Endothelial cell of umbilical vein (primary cell): ENCODE data around the gene ATXN1. TPM values are rescaled to one million over a fixed set of nuclear protein-coding genes. Genes with fewer than 3 reads are reported as not detected.

ENCODE experiments used
- BruUV-seq: library from RNA; stranded (reverse); fragments of 400-500 nt; replicated peaks from 2 replicates; lab custom pipeline; 2021; lab: Mats Ljungman, UMichigan
- CTCF ChIA-PET: fragments of 300-600, 350-600 bp; sonication (Branson Sonifier 250); formaldehyde crosslinking; loops from one replicate; lab custom pipeline; 2021; ENCODE audit warnings: antibody characterized with exemption, inconsistent platforms; lab: Charles Lee
- POLR2A ChIA-PET: fragments of 300-600, 350-600 bp; sonication (Branson Sonifier 250); formaldehyde crosslinking; loops from one replicate; lab custom pipeline; 2021; ENCODE audit warnings: antibody characterized with exemption, inconsistent platforms; lab: Charles Lee
- DNase-seq: peaks from one replicate; pipeline ENCODE4 v3.0.0-alpha.2; 2011; ENCODE audit warnings: low read depth, low spot score
- FAIRE-seq: peaks from 2 replicates; lab custom pipeline; 2011; peaks lifted over from hg19 to GRCh38; lab: Jason Lieb, UNC
- H2AFZ ChIP-seq: 2 replicates; pipeline ENCODE4 v1.6.0; 2012; ENCODE audit warnings: low read depth, low read length, control low read depth, inconsistent platforms
- H3K27ac ChIP-seq: 2 replicates; pipeline ENCODE4 v1.5.1; 2011; ENCODE audit warnings: low read depth, mild to moderate bottlenecking, control low read depth, low read length, moderate library complexity; ENCODE audit not compliant: insufficient read depth
- H3K27me3 ChIP-seq, 2 experiments: 2 replicates each; pipeline versions ENCODE4 v1.6.0 to v1.6.1; 2011; ENCODE audit warnings: low read length in 2 of 2, mixed read lengths in 1 of 2; ENCODE audit not compliant: control insufficient read depth in 2 of 2, insufficient read depth in 2 of 2
- H3K36me3 ChIP-seq, 2 experiments: 2 replicates in 1 of 2; 3 replicates in 1 of 2; pipeline ENCODE4 v1.5.1; 2011; ENCODE audit warnings: low read length in 2 of 2, mild to moderate bottlenecking in 1 of 2, moderate library complexity in 1 of 2; ENCODE audit not compliant: control insufficient read depth in 2 of 2, insufficient read depth in 2 of 2; ENCODE audit errors: extremely low read depth in 1 of 2
- H3K4me1 ChIP-seq: 3 replicates; pipeline ENCODE4 v1.5.1; 2011; ENCODE audit warnings: mild to moderate bottlenecking, low read length; ENCODE audit not compliant: control insufficient read depth, insufficient read depth; ENCODE audit errors: extremely low read depth
- H3K4me2 ChIP-seq: 2 replicates; pipeline ENCODE4 v1.6.1; 2011; ENCODE audit warnings: low read length, control low read depth, mixed read lengths; ENCODE audit not compliant: insufficient read depth
- H3K4me3 ChIP-seq, 3 experiments: fragments of 200-600 bp in 1 of 3; sonication (generic), shearing (Covaris generic) in 1 of 3; replicated peaks in 1 of 3; 2 replicates each; pipeline ENCODE4 v1.5.1; 2011 to 2016; ENCODE audit warnings: control low read depth in 3 of 3, low read length in 3 of 3, mild to moderate bottlenecking in 2 of 3, inconsistent platforms in 1 of 3, low read depth in 1 of 3, moderate library complexity in 1 of 3; ENCODE audit not compliant: insufficient read depth in 1 of 3
- H3K79me2 ChIP-seq: 2 replicates; pipeline ENCODE4 v1.6.0; 2012; ENCODE audit warnings: low read length, inconsistent platforms; ENCODE audit not compliant: control insufficient read depth, insufficient read depth
- H3K9ac ChIP-seq: replicated peaks from 2 replicates; pipeline ENCODE3; 2011; ENCODE audit warnings: low read length, control low read depth; ENCODE audit not compliant: insufficient read depth; ENCODE audit errors: extremely low read depth
- H3K9me1 ChIP-seq: replicated peaks from 3 replicates; pipeline ENCODE4 v1.6.0; 2011; ENCODE audit warnings: mild to moderate bottlenecking, low read length; ENCODE audit not compliant: control insufficient read depth, insufficient read depth; ENCODE audit errors: extremely low read depth
- H3K9me3 ChIP-seq: replicated peaks from 2 replicates; pipeline ENCODE4 v1.5.1; 2012; ENCODE audit warnings: low read length, inconsistent platforms; ENCODE audit not compliant: control insufficient read depth, insufficient read depth
- H4K20me1 ChIP-seq: replicated peaks from 2 replicates; pipeline ENCODE3; 2011; ENCODE audit warnings: mild to moderate bottlenecking, low read length; ENCODE audit not compliant: control insufficient read depth, insufficient read depth; ENCODE audit errors: extremely low read depth
- CTCF ChIP-seq, 2 donors: IDR thresholded peaks; 1 replicate in 1 of 2; 2 replicates in 1 of 2; pipeline ENCODE4 v1.5.1; 2011; ENCODE audit warnings: low read length in 2 of 2, mild to moderate bottlenecking in 2 of 2, moderate library complexity in 2 of 2, control low read depth in 1 of 2, inconsistent platforms in 1 of 2, low read depth in 1 of 2; ENCODE audit not compliant: insufficient read depth in 1 of 2; ENCODE audit errors: extremely low read depth in 1 of 2
- EZH2 ChIP-seq: IDR thresholded peaks from 2 replicates; pipeline ENCODE4 v1.6.1; 2012; ENCODE audit warnings: borderline replicate concordance, low read depth, mild to moderate bottlenecking, moderate library complexity, low read length, inconsistent platforms; ENCODE audit not compliant: severe bottlenecking
- FOS ChIP-seq: IDR thresholded peaks from 2 replicates; pipeline ENCODE4 v1.6.1; 2011; ENCODE audit warnings: mild to moderate bottlenecking, low read length, moderate library complexity, borderline replicate concordance; ENCODE audit not compliant: insufficient read depth
- GATA2 ChIP-seq: IDR thresholded peaks from 2 replicates; pipeline ENCODE4 v1.7.0; 2011; ENCODE audit warnings: low read depth, mild to moderate bottlenecking, moderate library complexity, mixed read lengths, low read length; ENCODE audit not compliant: insufficient read length, insufficient read depth
- JUN ChIP-seq: IDR thresholded peaks from 2 replicates; pipeline ENCODE4 v1.6.1; 2011; ENCODE audit warnings: borderline replicate concordance, low read depth; ENCODE audit not compliant: insufficient read length, insufficient read depth
- MYC ChIP-seq: IDR thresholded peaks from one replicate; pipeline ENCODE4 v1.6.1; 2011; ENCODE audit warnings: mild to moderate bottlenecking, low read depth, low read length
- POLR2A ChIP-seq: IDR thresholded peaks from 2 replicates; pipeline ENCODE4 v1.6.1; 2012; ENCODE audit warnings: low read depth, mild to moderate bottlenecking, control low read depth, low read length
- POLR2AphosphoS5 ChIP-seq: IDR thresholded peaks from 2 replicates; pipeline ENCODE4 v1.6.1; 2012; ENCODE audit warnings: low read depth, mild to moderate bottlenecking, control low read depth, low read length, moderate library complexity; ENCODE audit not compliant: insufficient read depth
- dilution Hi-C: fragments of 300-500 bp; cut with MboI; formaldehyde crosslinking; loops from one replicate; pipeline ENCODE4 v1.15.0; 2019; ENCODE audit warnings: low sequenced_read_pairs; ENCODE audit not compliant: extremely low pct_ligation_motif_present
- intact Hi-C: fragments of 100-400 bp; cut with micrococcal nuclease; formaldehyde crosslinking; loops from one replicate; pipeline ENCODE4 v1.10.0; 2022
- polyA plus RNA-seq, 4 experiments: library from polyadenylated mRNA; depleted of rRNA in 3 of 4; stranded (reverse) in 3 of 4; unstranded in 1 of 4; fragments of >200 nt; gene quantifications; 2 replicates each; pipeline versions ENCODE4 v1.2.1 to v1.2.3, GENCODE V29; 2011 to 2012; ENCODE audit warnings: missing spikeins in 1 of 4
- total RNA-seq: library from RNA; stranded (reverse); gene quantifications from 2 replicates; pipeline ENCODE4 v1.2.3, GENCODE V29; 2021
- TF ChIP-seq, protein P1 (sequence below): IDR thresholded peaks from 2 replicates; pipeline ENCODE4 v1.6.1; 2011; ENCODE audit not compliant: insufficient read depth, insufficient read length

ATXN1 gene
- total and polyA plus RNA-seq, 2 donors (not counting 3 experiments of a cell fraction or from before 2014, with no cell fraction given): 16.4 to 33.0 TPM

GRCh38 chr6:16249971-16250370 lies 511.3 kb downstream of the ATXN1 start:
- ChIA-PET CTCF (no interaction called here), POLR2A (no interaction called here)
- Histone ChIP-seq H3K9me3 (no peaks in the 10 kb centered on the region), H3K4me3 (no peak overlapping the region), H3K9ac (no peak overlapping the region), H3K9me1 (no peaks in the 10 kb centered on the region), H4K20me1 (no peaks in the 10 kb centered on the region), H2AFZ (no peak overlapping the region), H3K36me3 (peaks cover 6 to 15% of the 10 kb centered on the region in 2 experiments), H3K79me2 (no peaks in the 10 kb centered on the region), H3K4me1 (no peaks in the 10 kb centered on the region), H3K4me2 (no peak overlapping the region), H3K27ac (no peak overlapping the region), H3K27me3 (no peaks in the 10 kb centered on the region)
- intact Hi-C loops (no loop called here), dilution Hi-C loops (no loop called here)
- no peak for DNase-seq
- no TSS peak for BruUV-seq
- TF ChIP-seq FOS (no peak), JUN (no peak), EZH2 (no peak), POLR2AphosphoS5 (no peak), MYC (no peak), CTCF (IDR thresholded peaks at IDR 0.05; ENCODE audit: extremely low read depth in 1 of 2, insufficient read depth in 1 of 2, low read depth in 1 of 2, low read length in 2 of 2) (no peak), GATA2 (no peak), POLR2A (no peak)
- TF ChIP-seq, protein P1, sequence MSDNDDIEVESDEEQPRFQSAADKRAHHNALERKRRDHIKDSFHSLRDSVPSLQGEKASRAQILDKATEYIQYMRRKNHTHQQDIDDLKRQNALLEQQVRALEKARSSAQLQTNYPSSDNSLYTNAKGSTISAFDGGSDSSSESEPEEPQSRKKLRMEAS: no peak
- FAIRE-seq: no peak
